Sigmoid colon (tissue), 4 donors: ENCODE results near the gene EPHB1.

ENCODE experiments used
- POLR2AphosphoS5 ChIP-seq, 4 donors: sonication (generic); formaldehyde crosslinking; IDR thresholded peaks; one replicate each; pipeline ENCODE4 v1.6.1; 2017; ENCODE audit warnings: antibody characterized with exemption in 4 of 4
- TF ChIP-seq, protein P1 (sequence below), 4 experiments: fragments of 450-650 bp in 3 of 4; fragments of 200-600 bp in 1 of 4; IDR thresholded peaks; one replicate each; pipeline ENCODE4 v1.5.1; 2016 to 2019; ENCODE audit warnings: antibody characterized with exemption in 4 of 4, mild to moderate bottlenecking in 3 of 4, moderate library complexity in 2 of 4

DNA sequence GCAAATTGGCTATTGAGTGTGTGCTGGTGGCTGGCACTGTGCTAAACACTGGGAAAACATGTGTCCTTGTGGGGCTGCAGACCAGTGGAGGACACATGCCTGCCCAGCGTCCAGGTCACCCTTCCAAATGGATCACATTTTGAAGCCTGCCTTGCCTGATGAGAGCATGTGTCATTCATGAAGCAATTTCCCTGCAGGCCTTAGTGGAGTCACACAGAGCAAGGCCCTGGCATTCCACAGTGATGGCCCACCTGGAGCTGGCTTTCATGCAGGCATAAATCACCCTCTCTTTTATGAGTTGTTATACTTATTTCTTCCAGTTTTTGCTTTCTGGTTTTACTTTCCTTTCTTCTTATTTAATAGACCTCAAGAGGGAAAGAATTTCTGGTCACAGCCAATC, 219.5 kb downstream of the EPHB1 start:
- TF ChIP-seq, protein P1, sequence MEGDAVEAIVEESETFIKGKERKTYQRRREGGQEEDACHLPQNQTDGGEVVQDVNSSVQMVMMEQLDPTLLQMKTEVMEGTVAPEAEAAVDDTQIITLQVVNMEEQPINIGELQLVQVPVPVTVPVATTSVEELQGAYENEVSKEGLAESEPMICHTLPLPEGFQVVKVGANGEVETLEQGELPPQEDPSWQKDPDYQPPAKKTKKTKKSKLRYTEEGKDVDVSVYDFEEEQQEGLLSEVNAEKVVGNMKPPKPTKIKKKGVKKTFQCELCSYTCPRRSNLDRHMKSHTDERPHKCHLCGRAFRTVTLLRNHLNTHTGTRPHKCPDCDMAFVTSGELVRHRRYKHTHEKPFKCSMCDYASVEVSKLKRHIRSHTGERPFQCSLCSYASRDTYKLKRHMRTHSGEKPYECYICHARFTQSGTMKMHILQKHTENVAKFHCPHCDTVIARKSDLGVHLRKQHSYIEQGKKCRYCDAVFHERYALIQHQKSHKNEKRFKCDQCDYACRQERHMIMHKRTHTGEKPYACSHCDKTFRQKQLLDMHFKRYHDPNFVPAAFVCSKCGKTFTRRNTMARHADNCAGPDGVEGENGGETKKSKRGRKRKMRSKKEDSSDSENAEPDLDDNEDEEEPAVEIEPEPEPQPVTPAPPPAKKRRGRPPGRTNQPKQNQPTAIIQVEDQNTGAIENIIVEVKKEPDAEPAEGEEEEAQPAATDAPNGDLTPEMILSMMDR (IDR thresholded peaks at IDR 0.05), result no peak
- no peak for TF ChIP-seq POLR2AphosphoS5 (IDR thresholded peaks at IDR 0.05)
